Nucleus accumbens (tissue), 56 donors: ENCODE measurements around the gene TSPAN4.

ENCODE experiments used
- DNase-seq, 56 donors: peaks; one replicate each; lab custom pipeline; 2025; lab: John Stamatoyannopoulos, UW

TSPAN4 gene

GRCh38 chr11:803770-804598 lies 38.7 kb upstream of the TSPAN4 start:
- no peak for DNase-seq

GRCh38 chr11:804599-804964 lies 38.1 kb upstream of the TSPAN4 start:
- DNase-seq: no peak

DNA sequence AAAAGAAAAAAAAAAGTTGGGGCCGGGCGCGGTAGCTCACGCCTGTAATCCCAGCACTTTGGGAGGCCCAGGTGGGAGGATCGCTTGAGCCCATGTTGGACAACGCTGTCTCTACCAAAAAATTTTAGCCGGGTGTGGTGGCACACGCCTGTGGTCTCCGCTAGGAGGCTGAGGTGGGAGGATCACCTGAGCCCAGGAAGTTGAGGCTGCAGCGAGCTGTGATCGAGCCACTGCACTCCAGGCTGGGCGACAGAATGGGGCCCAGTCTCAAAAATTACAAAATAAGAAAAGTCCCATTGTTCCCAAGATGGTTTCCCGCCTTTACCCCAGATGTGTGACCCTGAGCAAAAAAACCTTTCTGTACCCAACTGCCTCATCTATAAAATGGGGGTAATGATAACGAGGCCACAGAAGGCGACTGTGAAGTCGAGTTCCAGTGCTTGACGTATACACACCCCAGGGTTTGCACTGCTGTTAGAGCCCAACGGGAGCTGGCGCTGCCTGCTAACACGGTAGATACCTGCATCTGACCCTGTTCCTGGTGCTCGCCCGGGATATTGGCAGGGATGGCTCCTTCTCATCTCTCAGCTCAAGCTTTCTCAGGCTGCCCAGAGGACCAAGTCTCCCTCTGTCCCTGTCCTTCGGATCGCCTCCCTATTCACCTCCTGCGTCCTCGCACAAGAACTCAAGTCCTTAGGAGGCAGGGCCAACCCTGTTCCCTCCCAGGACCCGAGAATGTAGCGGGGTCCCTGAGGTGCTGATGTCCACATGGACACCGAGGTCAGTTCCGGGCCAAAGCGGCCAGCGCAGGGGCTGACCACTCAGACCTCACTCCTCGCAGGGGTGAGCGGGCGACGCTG lies 34.0 kb upstream of the TSPAN4 start:
- DNase-seq: peak in 1 of 56 donors; percentile 81

GRCh38 chr11:809287-810039 lies 33.2 kb upstream of the TSPAN4 start, which contains the start of gene RPLP2:
RPLP2 (plus strand) TSS chr11:809967; CDS start chr11:810235, 268 bp downstream.
- peak; percentile 83 to 100 (median 97) for DNase-seq

GRCh38 chr11:810040-810567 lies 32.5 kb upstream of the TSPAN4 start:
- no peak for DNase-seq

- no peak for DNase-seq
Measured at GRCh38 chr11:811446-812245, 31.0 kb upstream of the TSPAN4 start.

- DNase-seq: no peak
Measured at GRCh38 chr11:812390-812789, 30.3 kb upstream of the TSPAN4 start.

- DNase-seq: no peak
Measured at GRCh38 chr11:813072-813455, 29.6 kb upstream of the TSPAN4 start.

DNA sequence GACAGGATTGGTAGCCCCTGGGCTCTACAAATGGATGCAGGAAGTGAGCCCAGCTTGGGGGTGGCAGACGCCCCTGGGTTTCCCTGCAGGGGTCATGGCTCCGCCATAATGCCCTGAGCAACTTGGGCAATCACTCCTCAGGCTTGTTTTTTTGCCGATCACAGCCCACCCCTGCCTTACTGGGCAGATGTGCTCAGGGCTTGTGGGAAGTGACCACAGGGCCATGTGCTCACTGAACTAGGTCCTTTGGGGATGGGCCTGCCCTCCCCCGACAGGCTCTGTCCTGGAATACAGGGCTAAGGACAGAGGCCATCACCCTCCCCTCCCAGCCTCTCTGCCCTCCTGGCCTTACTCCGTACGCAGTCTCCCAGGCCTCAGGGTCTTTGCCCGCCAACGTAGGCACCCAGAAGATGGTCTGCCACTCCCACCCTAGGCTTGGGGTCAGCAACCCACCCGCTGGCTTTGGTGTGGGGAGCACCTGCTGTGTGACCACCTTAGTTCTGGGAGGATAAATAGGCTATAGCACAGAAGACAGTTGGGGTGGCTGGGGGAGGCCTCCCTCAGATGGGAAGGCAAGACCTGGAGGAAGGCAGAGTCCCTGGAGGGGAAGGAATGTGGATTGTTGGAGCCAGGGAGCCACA lies 29.1 kb upstream of the TSPAN4 start:
- no peak for DNase-seq

DNA sequence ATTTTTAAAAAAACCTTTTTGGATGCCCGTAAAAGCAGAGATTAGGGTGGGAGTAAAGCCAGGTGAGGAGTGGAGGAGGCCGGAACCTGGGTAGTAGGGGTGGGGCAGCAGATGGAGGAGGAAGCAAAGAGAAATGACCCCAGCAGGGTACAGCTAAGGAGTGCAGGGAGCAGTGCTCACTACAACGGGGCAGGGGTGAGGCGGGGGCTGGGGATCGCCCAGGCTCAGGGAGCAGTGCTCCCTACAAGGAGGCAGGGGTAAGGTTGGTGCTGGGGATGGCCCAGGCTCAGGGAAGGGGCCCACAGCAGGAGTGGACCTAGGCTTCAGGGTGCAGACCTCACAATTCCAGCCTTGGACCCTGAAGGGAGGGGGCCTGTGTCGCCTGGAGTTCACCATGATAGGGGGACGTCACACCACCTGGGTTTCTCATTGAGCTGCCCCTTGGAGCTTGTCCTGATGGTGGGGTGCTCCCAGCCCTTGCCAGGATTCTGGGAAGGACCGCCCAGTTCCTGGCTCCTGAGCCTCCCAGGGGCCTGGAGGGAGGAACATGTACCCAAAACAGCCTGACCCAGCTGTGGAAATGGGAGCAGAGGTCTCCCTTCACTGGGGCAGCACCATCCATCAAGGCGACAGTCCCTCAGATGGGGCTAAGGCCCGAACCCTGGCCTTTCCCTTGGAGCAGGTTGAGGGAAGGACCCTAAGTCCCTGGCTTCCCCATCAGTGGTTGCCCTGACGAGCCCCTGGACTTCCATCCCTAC lies 26.8 kb upstream of the TSPAN4 start:
- no peak for DNase-seq

DNA sequence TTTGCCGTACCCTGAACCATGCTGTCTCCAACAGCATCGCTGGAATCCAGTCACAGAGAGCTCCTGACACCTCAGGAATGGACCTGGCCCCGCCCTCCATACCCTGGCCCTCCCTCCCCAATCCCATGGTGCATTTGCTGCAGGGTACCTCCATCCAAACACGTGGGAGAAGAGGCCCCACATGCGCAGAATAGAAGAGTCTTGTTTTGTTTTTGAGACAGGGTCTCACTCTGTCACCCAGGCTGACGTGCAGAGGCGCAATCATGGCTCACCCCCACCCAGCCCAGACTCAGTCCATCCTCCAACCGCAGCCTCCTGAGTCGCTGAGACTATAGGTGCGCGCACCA lies 26.2 kb upstream of the TSPAN4 start:
- DNase-seq: no peak

DNA sequence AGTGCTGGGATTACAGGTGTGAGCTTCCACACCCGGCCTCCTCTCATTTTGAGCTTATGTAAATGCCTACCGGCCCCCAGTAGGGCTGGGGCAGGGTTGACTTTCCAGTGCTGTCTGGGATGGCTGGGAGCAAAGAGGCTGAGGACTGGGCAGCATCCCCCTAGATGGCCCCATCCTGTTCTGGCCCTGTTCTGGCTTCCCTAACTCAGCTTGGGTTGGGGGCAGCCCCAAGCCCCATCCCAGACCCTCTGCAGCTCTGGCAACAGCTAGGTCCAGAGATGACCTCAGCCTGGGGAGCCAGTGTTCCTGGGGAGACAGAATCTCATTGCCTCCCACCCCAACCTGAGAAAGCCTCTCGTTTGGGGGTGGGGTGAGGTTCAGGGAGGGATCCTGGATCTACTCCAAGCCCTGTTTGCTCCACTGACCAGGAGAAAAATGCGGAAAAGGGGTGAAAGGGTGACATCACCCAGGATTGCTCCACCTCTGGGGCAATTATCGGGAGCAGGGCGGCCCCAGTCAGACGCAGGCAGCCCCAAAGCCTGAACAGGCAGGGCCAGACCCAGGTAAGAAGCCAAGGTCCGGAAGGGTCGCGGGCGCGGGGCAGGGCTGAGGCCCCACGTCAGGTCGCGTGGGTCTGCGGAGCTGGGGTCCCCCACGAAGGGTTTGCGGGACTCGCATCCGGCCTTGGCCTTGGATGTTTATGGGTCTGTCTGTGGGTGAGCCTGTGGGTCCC lies 24.1 kb upstream of the TSPAN4 start, which contains the start of gene PNPLA2:
PNPLA2 (plus strand) TSS at position 519 of the 733 bp plus-strand sequence. CDS start 805 bp downstream, outside the sequence.
- no peak for DNase-seq

GRCh38 chr11:819129-819931 lies 23.3 kb upstream of the TSPAN4 start:
- DNase-seq: peak in 55 of 56 donors; percentile 39 to 95 (median 84)

- peak in 42 of 56 donors; percentile 21 to 82 (median 62) for DNase-seq
Measured at GRCh38 chr11:819943-820649, 22.6 kb upstream of the TSPAN4 start.

GRCh38 chr11:820655-821511 lies 21.8 kb upstream of the TSPAN4 start:
- peak in 9 of 56 donors; percentile 19 to 61 (median 28) for DNase-seq
